Measurements from ENCODE around the gene C16orf95. TPM values are rescaled to one million over a fixed set of nuclear protein-coding genes. Genes with fewer than 3 reads are reported as not detected.

C16orf95 gene
- total and polyA plus RNA-seq, 3 donors from 2014 or later = 53.1 to 203 (median 71.9) TPM

- Histone ChIP-seq H3K27me3 (no peaks in the 10 kb centered on the region), H3K4me1 (no peaks in the 10 kb centered on the region), H3K27ac (no peak overlapping the region), H3K36me3 (ENCODE audit: low read depth, missing control alignments) (no peaks in the 10 kb centered on the region), H3K9me3 (no peaks in the 10 kb centered on the region), H3K4me3 (no peak overlapping the region)
- no peak for DNase-seq
- intact Hi-C loops (cut with DNase I; ENCODE audit: low total_unique reads) = no loop called here
- 40 to 85% methylated on average over 1 to 5 of the region's 5 CpGs for WGBS, 2 donors
- TF ChIP-seq POLR2A (IDR thresholded peaks at IDR 0.05) (no peak), CTCF (IDR thresholded peaks at IDR 0.05) (no peak)
Measured at GRCh38 chr16:87297407-87297806, 19.8 kb downstream of the C16orf95 start.

GRCh38 chr16:87295661-87296531 is 21.3 kb downstream of the C16orf95 start:
- no peaks in the 10 kb centered on the region for H3K36me3 ChIP-seq (ENCODE audit: low read depth, missing control alignments)
- H3K27me3 ChIP-seq = no peaks in the 10 kb centered on the region
- TF ChIP-seq POLR2A (IDR thresholded peaks at IDR 0.05) = no peak
- no peak for TF ChIP-seq CTCF (IDR thresholded peaks at IDR 0.05)
- no peak for DNase-seq
- no peak overlapping the region for H3K27ac ChIP-seq
- no peaks in the 10 kb centered on the region for H3K9me3 ChIP-seq
- no peak overlapping the region for H3K4me3 ChIP-seq
- WGBS, 2 donors = 86 to 89% methylated on average over 19 to 20 of the region's 20 CpGs
- intact Hi-C loops (cut with DNase I; ENCODE audit: low total_unique reads) = no loop called here
- no peaks in the 10 kb centered on the region for H3K4me1 ChIP-seq

GRCh38 chr16:87295259-87295658 is 21.9 kb downstream of the C16orf95 start:
- DNase-seq = no peak
- intact Hi-C loops (cut with DNase I; ENCODE audit: low total_unique reads) = no loop called here
- Histone ChIP-seq H3K36me3 (ENCODE audit: low read depth, missing control alignments) (no peaks in the 10 kb centered on the region), H3K9me3 (no peaks in the 10 kb centered on the region), H3K4me1 (no peaks in the 10 kb centered on the region), H3K27me3 (no peaks in the 10 kb centered on the region), H3K27ac (no peak overlapping the region), H3K4me3 (no peak overlapping the region)
- TF ChIP-seq POLR2A (IDR thresholded peaks at IDR 0.05) = no peak
- no peak for TF ChIP-seq CTCF (IDR thresholded peaks at IDR 0.05)
- 63 to 87% methylated on average over 3 to 4 of the region's 4 CpGs for WGBS, 2 donors

GRCh38 chr16:87293990-87294389 is 23.2 kb downstream of the C16orf95 start:
- TF ChIP-seq POLR2A (IDR thresholded peaks at IDR 0.05) (no peak), CTCF (IDR thresholded peaks at IDR 0.05) (no peak)
- Histone ChIP-seq H3K36me3 (ENCODE audit: low read depth, missing control alignments) (no peaks in the 10 kb centered on the region), H3K9me3 (no peaks in the 10 kb centered on the region), H3K27me3 (no peaks in the 10 kb centered on the region), H3K4me1 (no peaks in the 10 kb centered on the region), H3K4me3 (no peak overlapping the region), H3K27ac (no peak overlapping the region)
- intact Hi-C loops (cut with DNase I; ENCODE audit: low total_unique reads) = no loop called here
- no peak for DNase-seq
- 93 to 98% methylated on average over 3 of the region's 3 CpGs for WGBS, 2 donors

- intact Hi-C loops (cut with DNase I; ENCODE audit: low total_unique reads) = no loop called here
- Histone ChIP-seq H3K4me3 (no peak overlapping the region), H3K36me3 (ENCODE audit: low read depth, missing control alignments) (no peaks in the 10 kb centered on the region), H3K4me1 (no peaks in the 10 kb centered on the region), H3K9me3 (no peaks in the 10 kb centered on the region), H3K27ac (no peak overlapping the region), H3K27me3 (no peaks in the 10 kb centered on the region)
- no peak for TF ChIP-seq CTCF (IDR thresholded peaks at IDR 0.05)
- no peak for TF ChIP-seq POLR2A (IDR thresholded peaks at IDR 0.05)
- 86 to 98% methylated on average over 6 of the region's 6 CpGs for WGBS, 2 donors
- no peak for DNase-seq
Measured at GRCh38 chr16:87291944-87292343, 25.2 kb downstream of the C16orf95 start.
